Astrocyte (in vitro differentiated cells and primary cell): ENCODE data around the gene PLGRKT.

ENCODE experiments used
- CTCF ChIP-seq: IDR thresholded peaks from 2 replicates; pipeline ENCODE4 v1.5.1; 2011; ENCODE audit warnings: low read depth, mild to moderate bottlenecking, inconsistent platforms, low read length, moderate library complexity; ENCODE audit not compliant: insufficient read depth
- EZH2 ChIP-seq: IDR thresholded peaks from 2 replicates; pipeline ENCODE4 v1.6.1; 2012; ENCODE audit warnings: mild to moderate bottlenecking, low read length, inconsistent platforms; ENCODE audit not compliant: insufficient read depth

- no peak for TF ChIP-seq CTCF
- no peak for TF ChIP-seq EZH2
These were observed 44.5 kb upstream of the PLGRKT start for GRCh38 chr9:5482194-5482593.
